ENCODE measurements around the gene HAAO.
"Not testable (repeated sequence)": the region's sequence is repeated elsewhere in the genome, so short reads cannot be mapped to it uniquely, and the experiment has no call there.

The HAAO gene

DNA sequence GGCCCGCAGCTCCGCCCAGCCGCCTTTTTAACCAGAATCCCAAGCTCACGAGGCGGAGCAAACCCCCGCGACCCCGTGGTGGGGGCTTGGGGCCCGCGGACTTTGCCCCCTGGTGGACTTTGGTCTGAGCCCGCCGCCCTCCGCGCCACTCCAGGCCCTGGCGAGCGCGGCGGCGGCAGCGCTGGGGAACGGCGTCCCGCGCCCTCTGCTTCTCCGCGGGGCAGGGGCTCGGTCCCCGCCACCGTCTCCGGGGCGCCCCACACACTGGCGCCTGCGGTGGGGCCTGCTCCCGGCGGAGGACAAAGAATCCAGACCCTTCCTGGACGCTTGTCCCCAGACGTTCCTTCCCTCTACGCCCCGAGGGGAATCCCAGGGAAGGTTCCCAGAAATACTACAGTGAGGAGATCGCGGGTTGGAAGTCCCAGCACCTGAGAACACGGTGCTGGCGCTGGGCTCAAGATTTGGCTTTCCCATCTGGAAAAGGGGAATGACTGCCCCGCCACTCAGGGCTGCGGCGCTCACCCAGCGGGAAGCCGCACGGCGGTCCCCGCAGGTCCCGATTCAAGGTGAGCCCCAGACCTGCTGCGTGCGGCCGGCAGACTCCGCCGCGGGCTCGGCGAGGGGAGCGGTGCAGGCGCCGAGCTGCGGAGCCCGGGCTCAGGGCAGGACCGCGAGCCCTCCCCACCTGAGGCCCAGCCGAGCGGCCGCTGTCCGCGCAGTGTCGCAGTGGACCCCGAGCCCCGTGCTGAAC, at the start of gene HAAO:
HAAO (minus strand) TSS at position 1 of the 751 bp plus-strand sequence. CDS start 47 bp downstream, outside the sequence.
- no peak for DNase-seq (ENCODE audit: low read depth in 2 of 2)

DNA sequence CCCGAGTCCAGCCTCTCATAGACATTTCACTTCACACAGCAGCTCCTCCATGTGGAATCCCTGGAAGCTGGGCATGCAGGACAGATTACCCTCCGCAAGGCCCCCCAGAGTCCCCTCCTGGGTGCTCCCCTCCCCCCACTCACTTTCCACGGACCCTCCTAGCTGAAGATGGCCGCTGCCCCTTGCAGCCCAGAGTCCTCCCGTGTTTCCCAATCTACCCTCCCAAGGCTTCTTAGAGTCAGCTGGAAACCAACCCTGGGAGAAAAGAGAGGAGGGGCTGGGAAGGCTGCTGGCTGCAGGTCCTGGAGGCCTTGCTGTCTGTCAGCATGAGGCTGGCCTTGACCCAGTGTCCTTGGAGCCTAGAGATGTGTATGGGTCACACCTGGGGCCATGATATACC, 49.0 kb upstream of the HAAO start:
- no peak for DNase-seq (ENCODE audit: low read depth in 2 of 2)

DNA sequence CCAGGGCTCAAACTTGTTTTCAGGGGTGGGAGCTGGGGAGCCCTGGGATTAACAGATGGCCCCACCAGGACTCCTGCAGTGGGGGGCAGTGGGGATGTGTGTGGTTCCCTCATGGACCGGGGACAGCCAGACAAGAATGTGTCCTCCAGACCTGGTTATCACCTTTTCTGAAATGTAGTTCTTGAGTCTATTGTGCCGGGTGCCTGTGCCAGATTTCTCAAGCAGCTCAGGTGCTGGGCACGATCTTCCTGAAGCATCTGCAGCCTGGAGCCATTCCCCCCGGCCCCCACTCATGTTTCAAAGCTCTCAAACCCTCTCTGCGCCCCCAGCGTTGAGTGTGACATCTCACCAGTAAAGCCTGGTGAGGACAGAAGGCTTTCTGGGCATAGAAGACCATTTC, 48.4 kb upstream of the HAAO start:
- no peak for DNase-seq (ENCODE audit: low read depth in 2 of 2)

DNA sequence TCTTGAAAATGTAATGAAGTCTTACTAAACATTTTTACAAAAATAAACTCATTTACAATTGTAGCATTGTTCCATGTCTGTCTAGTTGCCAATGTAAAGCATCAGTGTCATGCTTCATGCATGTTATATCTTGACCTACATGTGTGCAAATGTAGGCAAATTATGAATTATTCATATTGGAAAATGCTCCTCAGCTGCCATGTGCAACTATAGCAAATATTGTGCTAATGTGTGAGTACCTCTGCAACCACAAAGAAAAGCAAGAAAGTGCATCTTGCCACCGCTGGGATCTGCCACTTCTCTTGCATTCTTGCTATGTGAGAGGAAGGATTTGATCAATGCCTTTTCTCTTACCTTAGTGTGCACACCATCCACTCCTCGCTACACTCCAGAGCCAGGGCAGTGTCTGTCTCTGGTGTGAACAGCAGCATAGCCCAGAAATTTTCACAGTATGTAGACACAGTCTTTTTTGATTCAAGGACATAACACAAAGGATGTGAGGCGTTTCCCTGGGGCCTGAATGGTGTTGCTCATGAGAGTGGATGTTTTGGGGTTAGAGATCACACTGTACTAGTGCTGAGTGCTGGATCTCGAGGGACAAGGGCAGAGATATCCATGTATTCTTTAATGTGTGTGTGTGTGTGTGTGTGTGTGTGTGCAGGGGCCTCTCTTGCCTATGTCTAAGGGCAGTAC, 47.6 kb upstream of the HAAO start:
- no peak for DNase-seq (ENCODE audit: low read depth in 2 of 2)

DNA sequence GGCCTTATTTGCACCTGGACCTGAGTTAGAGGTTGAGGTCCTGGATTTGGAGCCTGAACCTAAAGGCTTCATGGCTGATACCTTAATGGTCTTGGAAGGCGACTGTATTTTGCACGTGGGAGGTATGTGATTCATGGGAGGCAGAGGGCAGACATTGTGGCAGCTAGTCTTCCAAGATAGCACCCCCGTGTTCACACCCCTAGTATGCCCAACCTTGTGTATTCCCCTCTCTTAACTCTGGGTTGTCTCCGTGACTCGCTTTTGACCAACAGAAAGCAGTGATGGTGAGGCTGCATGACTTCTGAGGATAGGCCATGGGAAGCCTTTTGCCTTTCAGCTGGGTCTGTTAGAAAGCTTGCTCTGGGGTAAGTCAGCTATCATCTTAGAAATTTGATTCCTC, 45.8 kb upstream of the HAAO start:
- DNase-seq (ENCODE audit: low read depth in 2 of 2): no peak

DNA sequence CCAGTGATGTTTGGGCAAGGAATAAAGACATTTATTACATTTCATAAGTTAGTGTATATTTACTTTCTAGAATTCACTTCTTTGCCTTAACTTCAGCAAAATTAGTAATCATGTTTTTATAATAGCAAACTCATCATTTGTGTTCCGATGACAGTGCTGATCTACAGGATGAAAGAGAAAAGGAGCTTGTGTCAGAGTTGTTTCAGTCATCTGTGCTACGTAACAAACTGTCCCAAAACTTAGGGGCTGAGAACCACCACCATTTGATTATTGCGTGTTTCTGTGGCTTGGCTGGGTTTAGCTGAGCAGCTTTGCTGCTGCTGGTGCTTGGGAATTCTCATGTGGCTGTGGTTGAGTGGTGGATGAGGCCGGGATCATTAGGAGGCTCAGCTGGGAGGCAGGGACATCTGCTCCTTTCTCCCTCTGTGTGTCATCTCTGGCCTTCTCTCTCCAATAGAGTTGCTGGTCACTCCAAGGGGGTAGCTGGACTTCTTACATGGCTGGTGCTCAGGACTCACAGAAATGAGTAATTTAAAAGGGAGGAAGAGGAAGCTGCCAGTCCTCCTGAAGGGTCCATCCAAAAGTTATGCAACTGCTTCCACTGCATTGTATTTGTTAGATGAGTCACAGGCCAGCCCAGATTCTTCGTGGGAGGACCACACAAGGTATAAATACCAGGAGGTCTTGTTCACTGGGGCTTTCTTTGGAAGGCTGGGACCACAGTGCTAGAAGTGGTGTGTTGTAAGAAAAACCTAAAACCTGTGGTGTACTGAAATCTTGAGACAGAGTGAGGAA, 43.4 kb upstream of the HAAO start:
- no peak for DNase-seq (ENCODE audit: low read depth in 2 of 2)

DNA sequence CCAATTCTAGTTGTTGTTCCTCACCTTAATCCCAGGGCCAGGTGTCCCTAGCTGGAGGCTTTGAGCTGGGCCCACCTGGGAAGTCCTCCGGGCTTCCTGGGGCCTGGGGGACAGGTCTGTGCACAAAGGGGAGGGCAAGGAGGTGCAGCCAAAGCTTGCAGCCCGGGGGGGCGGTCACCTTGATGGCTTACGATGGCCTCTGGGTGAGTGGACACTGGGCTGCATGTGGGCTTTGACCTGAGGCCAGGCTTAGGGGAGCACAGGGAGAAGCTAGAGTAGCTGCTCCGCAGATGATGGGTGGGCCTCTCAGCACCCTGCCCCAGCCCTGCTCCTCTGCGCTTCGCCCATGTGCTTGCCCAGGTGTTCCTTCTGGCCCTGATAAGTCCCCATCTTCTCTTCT, 41.8 kb upstream of the HAAO start:
- no peak for DNase-seq (ENCODE audit: low read depth in 2 of 2)

DNA sequence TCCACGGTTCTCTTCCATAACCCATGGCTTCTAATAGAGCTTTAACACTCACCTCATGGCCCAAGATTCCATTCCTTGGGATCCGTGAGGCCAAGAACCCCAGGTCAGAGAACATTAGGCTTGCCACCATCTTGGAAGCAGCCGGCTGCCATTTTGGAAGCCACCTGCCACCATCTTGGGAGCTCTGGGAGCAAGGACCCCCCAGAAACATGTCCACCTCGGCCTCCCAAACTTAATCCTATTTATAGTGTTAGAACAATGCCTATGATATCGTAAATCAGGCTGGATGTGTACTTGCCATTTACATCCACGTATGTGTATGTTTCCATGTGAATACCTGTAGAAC, 39.9 kb upstream of the HAAO start:
- no peak for DNase-seq (ENCODE audit: low read depth in 2 of 2)

DNA sequence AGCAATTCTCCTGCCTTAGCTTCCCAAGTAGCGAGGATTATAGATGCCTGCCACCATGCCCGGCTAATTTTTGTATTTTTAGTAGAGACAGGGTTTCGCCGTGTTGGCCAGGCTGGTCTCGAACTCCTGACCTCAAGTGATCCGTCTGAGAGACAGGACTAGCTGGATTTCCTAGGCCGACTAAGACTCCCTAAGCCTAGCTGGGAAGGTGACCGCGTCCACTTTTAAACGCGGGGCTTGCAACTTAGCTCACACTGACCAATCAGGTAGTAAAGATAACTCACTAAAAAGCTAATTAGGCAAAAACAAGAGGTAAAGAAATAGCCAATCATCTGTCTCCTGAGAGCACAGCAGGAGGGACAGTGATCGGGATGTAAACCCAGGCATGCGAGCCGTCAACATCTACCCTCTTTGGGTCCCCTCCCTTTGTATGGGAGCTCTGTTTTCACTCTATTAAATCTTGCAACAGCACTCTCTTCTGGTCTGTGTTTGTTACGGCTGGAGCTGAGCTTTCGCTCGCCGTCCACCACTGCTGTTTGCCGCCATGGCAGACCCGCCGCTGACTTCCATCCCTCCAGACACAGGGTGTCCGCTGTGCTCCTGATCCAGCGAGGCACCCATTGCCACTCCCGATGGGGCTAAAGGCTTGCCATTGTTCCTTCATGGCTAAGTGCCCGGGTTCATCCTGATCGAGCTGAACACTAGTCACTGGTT, 39.3 kb upstream of the HAAO start:
- DNase-seq (ENCODE audit: low read depth in 2 of 2): not testable (repeated sequence)

DNA sequence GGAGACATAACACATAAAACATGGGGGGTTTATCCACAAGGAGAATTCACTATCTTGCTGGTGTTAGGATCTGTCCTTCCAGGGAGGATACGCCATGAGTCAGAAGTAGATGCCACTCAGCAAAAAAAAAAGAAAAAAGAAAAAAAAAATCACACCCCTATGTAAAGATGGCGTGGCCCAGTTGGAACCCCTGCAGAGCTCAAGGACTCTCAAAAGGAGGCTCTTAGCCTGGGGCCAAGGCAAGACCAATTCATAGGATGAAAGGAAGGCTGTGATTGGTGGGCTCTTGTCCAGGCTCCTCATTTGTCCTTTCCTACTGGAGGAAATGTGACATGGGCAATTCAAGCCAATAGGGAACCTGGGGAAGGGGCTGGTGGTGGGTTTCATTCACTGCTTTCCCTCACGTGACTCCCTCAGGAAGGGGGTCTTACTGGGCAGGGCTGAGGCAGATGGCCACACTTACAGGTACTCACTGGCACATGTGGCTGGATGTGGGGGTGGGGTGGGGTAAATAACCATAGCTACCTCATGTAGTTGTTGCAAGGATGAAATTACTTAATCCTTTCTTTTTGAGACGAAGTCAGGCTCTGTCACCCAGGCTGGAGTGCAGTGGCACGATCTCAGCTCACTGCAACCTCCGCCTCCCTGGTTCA, 38.7 kb upstream of the HAAO start:
- no peak for DNase-seq (ENCODE audit: low read depth in 2 of 2)

DNA sequence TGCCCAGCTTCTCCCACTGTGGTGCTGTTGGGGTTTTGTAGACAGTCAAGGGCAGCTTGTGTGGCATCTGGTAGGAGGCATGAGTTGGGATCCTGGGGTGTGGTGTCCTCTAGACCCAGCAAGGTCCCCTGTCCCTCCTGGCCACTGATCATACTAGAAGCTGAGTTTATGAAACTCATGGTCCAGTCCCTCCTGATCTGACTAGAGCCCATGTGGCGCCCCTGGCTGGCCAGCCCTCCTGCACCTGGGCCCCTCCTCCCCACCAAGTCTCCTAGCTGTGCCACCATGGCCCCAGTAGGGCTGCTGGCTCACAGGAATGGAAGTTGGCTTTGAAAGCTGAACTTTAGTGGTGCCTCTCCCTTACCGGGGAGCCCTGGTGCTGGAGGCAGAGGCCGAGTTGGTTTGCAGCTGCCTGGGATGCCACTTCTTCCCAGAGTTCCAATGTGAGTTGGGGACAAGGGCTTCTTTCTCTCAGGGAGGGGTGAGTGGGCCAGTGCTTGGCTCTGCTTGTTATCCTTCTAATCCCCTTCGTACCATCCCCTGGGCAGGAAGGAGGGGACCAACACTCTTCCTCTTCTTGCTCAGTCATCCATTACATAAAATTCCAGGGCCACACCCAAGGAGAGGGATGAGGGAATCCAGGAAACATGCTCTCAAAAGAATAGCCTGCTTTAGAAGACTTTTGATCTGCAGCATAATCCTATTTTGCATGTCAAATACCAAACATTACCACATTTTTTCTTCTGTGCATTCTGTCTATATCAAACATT, 37.5 kb upstream of the HAAO start:
- DNase-seq (ENCODE audit: low read depth in 2 of 2): no peak

DNA sequence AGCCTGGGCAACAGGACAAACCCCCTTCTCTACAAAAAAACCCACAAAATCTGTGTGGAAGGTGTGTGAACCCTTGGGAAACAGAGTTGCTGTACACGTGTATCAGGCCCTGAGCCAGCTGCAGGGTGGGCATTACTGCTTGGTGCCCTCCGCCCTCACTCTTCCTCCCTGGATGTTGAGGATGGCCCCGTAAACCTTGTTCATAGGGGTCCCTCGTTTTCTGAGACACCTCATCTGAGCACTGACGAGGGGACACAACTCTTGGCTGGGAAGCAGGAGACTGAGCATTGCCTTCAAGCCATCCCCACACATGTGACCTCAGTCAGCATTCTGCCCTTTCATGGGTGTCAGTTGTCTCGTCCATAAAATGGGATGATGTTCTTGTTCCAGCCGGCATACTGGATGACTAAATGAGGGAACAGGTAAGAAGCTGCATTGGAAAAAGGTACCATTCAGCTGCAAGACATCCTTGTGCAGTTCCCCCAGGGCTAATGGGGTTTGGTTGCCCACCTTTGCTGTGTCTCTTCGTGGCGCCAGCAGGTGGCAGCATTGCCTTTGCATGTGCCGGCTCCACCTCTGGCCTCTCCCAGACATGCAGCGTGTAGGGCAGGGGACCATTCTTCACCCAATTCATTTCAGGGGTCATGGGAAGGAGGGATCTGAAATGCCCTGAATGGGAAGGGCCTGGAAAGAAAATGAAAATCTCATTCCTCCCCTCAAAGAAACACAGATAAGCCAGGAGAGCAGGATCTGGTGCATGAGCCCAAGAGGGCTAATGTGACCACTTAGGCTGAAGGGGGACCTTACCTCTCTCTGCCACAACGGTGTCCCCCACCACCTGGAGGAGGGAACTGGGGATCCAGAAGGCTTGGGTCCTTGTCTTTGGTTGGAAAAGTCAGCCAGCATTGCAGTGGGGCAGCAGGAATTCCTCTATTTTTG, 36.4 kb upstream of the HAAO start:
- peak in 1 of 2 donors; percentile 48 for DNase-seq (ENCODE audit: low read depth in 2 of 2)

DNA sequence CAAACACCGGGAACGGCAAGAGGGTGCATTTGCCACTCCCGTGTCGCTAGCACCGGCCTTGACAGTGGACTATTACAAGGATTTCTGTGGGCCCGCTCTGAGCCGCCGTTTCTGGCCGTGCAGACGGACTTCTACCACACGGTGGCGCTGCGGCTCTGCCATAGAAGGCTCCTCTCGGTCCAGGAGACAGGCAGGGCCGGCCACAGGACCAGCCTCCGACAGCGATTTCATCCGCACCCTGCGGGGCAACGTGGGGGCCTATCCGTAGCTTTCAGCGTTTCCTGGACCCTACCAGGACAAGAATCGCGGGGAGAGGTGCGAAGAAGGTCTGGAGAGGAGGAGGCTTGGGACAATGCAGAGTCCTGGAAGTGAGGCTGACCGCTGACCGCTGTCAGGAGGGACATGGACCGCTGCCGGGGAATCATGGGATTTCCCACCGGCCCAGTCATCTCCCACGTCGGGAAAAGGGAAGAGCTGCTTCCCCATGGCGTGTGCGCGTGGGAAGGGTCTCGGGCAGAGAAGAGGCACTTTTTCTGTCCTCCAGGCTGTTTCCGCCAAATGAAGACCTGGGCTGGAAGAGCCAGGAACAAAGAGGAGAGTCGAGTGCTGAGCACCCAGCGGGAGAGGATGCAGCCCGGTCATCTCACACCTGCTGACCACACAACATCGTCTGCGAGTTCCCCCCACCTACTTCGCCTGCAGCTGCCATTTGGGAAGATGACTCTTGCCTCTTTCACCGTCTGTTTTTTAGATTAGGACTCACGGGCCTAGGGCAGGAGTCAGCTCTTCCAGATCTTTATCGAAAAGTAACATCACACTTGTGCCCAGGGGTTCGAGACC, 35.5 kb upstream of the HAAO start:
- DNase-seq (ENCODE audit: low read depth in 2 of 2): peak; percentile 50 to 71

DNA sequence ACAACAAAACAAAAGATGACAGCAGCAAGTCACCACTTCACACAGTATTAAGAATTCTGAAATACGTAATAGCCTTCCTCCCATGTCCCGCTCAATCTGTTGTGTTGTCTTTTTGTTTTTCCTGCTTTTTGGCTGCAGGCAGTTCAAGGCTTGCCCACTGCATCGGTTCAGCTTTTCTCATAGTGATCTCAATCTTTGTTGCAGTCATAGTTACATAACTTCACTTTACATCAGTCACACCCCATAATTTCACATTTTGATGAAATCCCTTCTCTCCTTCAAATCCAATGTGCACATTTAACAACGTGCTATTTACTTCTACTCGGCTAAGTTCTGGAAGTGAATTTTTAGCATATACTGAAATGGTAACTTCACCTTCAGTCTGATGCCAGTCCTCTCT, 33.8 kb upstream of the HAAO start:
- no peak for DNase-seq (ENCODE audit: low read depth in 2 of 2)

DNA sequence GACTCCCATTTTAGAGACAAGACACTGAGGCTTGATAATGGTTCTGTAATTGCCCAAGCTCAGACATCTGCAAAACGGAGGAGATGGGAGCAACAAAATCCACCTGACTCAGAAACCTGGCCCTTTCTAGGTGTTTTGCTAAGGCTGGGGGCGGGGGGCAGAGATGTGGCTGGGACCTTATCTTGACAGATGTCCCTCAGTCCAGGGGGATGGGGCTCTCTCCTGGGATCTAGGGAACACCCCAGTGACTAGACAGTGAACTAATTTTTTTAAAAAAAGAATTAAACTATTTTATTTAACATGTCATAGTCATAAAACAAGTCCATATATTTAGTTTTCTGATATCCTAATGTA, 32.0 kb upstream of the HAAO start:
- no peak for DNase-seq (ENCODE audit: low read depth in 2 of 2)

DNA sequence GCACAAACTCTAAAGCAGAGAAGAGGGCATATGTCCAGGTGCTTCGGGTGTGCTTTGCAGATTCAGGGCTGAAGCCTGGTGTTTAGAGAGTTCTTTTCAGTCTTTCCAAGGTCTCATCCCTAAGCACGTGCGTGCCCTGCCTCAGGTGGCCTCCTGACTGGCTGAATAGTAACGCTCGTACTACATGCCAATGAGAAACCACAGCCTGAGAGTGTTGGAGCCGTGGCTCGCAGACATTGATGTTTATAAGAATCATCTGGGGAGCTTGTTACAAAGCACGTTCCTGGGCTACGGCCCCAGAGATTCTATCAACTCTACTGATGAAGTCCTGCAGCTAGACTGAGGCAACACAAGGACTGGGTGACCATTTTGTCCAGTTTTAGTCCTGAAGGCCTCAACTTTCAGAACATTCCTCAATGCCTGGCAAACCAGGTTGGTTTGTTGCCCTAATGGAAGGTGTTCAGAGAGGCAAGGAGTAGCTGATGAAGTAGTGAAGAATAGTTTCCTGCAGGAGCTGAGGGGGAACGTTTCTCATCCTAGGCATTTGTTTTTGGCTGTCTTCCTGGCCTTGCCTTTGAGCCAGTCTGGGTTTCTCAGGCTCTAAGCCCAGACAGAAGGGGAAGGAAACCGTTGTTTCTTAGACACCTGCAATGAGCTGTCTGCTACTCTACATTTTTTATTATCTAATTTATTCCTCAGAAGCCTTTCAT, 31.5 kb upstream of the HAAO start:
- DNase-seq (ENCODE audit: low read depth in 2 of 2): no peak

DNA sequence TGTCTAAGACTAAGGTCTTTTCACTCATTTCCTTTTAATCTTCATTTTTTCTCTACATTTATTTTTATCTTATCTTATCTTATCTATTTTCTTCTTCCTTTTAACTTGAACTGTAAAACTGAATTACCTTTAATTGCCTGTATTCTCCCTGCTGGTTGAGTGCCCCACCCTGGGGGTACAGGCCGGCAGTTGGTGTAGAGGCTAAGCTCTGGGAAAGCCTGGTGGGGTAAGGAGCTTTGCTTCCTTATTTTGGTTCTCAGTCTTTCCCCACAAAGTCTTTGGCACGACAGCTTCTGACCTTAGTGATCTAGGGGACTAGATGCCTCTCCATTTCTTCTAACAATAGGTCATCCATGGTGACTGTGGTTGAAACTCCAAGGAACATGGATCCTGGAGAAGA, 26.8 kb upstream of the HAAO start:
- DNase-seq (ENCODE audit: low read depth in 2 of 2): no peak

DNA sequence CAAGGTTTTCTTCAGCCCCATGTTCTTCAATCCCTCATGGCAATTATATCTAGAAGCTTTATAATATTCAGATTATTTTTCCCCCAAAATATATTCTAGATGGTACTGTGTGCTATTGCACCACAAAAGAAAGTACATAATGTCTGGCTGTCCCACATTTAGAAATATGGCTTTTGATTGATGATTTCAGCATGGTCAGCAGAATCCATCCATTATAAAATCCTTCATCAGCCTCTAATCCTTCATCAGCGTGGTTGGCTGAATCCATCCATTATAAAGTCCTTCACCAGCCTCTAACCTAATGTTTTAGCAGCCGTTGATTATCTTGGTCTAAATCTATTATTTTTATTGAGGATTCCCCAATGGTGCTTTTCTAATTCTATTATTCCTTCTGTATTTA, 23.3 kb upstream of the HAAO start:
- DNase-seq (ENCODE audit: low read depth in 2 of 2): no peak
